ENCODE results near the gene LDLRAP1.

DNA sequence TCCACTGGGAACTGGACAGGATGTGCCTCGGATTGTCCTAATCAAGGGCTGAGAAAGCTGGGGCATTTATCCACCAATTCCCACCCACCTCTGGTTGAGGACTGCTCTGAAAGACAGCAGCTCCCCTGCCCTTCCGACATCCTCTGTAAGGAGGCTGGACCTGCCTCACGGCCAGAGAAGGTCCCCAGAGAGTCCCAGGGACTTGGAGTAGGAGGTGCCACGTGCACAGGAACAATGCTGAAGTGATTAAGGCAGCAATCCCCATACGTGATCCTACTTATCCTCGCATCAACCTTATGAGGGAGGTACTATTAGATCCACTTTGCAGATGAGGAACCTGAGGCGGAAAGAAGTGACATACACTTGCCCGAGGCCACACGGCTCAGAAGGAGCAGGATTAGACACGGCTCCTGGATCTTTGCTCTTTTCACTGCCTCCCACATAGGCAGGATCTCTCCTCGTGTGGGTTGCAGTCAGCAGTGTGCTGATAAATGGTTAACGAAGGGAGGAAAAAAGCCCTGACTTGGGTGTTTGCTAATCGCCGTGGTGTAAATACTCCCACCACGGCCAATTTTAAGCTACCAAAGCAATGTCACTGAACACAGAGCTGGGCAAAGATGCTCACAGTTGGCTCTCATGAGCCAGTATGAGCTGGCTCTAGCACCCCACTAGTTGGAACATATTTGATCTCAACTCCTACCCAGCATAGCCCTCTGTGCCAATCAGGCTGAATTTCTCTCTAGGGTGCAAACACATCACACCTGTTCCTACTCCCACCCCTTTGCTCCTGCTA, 18.6 kb upstream of the LDLRAP1 start:
- TF ChIP-seq, protein P1, sequence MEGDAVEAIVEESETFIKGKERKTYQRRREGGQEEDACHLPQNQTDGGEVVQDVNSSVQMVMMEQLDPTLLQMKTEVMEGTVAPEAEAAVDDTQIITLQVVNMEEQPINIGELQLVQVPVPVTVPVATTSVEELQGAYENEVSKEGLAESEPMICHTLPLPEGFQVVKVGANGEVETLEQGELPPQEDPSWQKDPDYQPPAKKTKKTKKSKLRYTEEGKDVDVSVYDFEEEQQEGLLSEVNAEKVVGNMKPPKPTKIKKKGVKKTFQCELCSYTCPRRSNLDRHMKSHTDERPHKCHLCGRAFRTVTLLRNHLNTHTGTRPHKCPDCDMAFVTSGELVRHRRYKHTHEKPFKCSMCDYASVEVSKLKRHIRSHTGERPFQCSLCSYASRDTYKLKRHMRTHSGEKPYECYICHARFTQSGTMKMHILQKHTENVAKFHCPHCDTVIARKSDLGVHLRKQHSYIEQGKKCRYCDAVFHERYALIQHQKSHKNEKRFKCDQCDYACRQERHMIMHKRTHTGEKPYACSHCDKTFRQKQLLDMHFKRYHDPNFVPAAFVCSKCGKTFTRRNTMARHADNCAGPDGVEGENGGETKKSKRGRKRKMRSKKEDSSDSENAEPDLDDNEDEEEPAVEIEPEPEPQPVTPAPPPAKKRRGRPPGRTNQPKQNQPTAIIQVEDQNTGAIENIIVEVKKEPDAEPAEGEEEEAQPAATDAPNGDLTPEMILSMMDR (conservative IDR thresholded peaks at IDR 0.05): no peak
- TF ChIP-seq EZH2 (IDR thresholded peaks at IDR 0.05; ENCODE audit: low read depth): no peak

All from PC-9 (cell line).